GM21360 (cell line): ENCODE results near the gene OR8K1.

Experiments
- ATAC-seq: cut with Tn5 transposase; IDR thresholded peaks from one replicate; pipeline ENCODE4 v1.9.1; 2021; ENCODE audit warnings: mild to moderate bottlenecking, moderate library complexity; ENCODE audit not compliant: unreplicated experiment

Gene OR8K1

GRCh38 chr11:56345739-56346138, at the start of gene OR8K1:
Gene OR8K1, plus strand, starts transcription at chr11:56346039. Its CDS starts 0 bp downstream, at chr11:56346039.
- ATAC-seq: no peak

DNA sequence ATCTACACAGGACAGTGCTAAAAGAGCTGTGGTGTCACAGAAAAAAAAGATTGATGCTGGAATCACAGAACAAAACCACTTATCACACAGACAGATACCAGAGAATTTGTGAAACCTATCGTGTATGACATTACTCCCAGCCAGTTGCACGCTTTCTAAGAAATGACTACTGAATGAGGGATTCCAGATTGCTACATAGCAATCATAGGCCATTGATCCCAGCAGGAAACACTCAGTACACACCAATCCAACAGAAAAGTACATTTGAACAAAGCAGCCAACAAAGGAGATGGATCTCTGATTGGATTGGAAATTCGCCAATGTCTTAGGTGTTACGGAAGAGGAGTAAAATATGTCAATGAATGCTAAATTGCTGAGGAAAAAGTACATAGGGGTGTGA, 48.9 kb upstream of the OR8K1 start:
- no peak for ATAC-seq

- no peak for ATAC-seq
Measured at GRCh38 chr11:56307836-56308235, 38.0 kb upstream of the OR8K1 start.

DNA sequence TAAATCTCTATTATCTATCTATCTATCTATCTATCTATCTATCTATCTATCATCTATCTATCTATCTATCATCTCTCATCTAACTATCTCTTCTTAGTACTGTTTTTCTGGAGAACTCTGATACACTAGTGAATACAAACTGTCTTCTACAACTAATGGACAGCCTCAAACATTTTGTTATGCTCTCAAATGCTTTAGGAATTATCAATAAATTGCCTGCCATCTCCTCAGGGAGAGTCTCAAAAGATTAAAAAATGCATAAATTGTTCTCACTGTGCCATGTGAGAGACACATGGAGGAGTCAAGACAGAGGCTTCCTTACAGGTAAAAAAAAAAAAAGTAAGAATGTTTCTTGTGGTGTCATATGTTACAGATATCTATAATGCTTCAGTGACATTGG, 31.0 kb upstream of the OR8K1 start, which contains the start of gene OR8K3:
OR8K3 (plus strand) TSS at position 301 of the 400 bp plus-strand sequence. CDS start 3,163 bp downstream, outside the sequence.
- ATAC-seq: no peak

DNA sequence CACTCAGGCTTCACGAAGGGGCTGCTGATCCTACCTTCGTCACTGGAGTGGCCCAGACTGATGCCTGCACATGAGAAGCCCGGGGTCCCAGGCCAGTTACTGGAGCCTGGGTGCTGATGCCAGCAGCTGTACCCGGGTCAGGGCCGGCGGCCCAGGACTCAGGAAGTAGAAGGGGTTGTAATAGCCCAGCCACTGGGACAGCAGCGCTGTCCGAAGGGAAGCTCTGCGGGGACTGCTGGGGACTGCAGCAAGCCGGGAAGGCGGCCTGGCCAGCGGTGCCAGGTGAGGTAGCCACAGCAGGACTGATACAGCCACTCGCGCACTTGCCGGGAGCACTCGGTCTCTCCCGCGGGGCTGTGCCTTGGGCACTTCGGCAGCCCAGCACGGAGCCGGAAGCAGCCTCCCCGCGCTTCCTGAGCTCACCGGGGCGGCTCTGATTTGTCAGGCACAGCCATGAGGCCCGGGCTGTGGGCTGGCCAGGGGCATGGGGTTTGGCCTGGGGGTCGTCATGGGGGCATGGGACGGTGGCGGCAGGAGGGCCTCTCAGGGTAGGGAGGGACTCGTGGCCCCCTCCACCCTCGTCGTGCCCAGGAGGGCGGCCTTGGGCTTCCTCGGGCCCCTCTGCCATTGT, 13.9 kb upstream of the OR8K1 start:
- ATAC-seq: no peak

GRCh38 chr11:56333156-56333555, 12.7 kb upstream of the OR8K1 start:
- ATAC-seq: no peak

- ATAC-seq: no peak
Measured at GRCh38 chr11:56340289-56340688, 5.5 kb upstream of the OR8K1 start.

DNA sequence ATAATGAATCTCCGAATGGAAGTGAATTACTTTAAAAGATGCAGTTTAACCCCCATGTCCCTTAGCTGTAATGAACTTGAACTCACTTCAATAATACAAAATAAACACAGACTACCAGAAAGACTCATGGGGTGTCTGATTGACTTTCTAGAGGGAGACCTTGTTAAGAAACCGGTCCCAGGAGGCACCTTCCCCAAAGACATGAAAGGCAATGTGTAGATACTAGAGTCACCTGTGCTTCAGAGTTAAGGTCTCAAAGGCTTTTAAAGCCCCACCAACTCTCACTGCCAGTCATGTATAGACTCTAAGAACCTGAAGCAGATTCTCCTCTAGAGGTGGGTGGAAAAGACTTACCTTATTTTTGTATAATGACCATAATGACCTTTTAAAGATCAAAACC, 8.2 kb downstream of the OR8K1 start, which contains the start of gene OR8J1:
OR8J1 (plus strand) TSS at position 301 of the 400 bp plus-strand sequence. CDS start 5,956 bp downstream, outside the sequence.
- no peak for ATAC-seq

DNA sequence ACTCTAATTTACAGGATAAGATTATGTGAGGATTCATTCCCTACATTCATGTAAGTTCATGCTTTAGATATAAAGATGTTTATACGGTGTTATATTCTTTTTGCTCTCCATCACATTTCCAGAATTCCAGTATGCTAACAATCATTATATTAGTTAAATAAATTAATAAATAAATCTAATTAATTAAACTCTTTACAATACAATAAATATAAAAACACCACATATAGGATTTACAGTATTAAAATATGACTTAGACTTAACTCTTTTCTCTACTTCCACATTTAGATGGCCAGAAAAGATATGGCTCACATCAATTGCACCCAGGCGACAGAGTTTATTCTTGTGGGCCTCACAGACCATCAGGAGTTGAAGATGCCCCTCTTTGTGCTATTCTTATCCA, 29.5 kb downstream of the OR8K1 start, which contains the start of gene OR8U1:
OR8U1 (plus strand) TSS at position 301 of the 400 bp plus-strand sequence; CDS start at position 301, 0 bp downstream.
- ATAC-seq: no peak

DNA sequence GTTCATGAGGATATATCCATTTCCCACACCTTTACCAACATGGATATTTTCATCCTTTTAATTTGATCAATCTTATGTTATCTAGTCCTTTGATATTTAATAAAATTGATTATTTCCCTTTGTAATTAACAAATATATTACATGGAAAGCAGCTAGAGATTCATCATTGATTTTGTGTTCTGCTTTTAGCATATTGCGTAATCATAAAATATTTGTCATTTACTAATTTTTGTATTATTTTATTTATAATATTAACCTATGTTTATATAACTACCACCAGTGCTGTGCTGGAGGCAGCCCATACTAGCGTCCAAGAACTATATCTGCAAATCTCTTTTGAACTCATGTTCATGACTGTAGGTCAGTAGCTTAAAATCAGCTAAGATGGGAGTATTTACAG, 34.3 kb downstream of the OR8K1 start:
- no peak for ATAC-seq

DNA sequence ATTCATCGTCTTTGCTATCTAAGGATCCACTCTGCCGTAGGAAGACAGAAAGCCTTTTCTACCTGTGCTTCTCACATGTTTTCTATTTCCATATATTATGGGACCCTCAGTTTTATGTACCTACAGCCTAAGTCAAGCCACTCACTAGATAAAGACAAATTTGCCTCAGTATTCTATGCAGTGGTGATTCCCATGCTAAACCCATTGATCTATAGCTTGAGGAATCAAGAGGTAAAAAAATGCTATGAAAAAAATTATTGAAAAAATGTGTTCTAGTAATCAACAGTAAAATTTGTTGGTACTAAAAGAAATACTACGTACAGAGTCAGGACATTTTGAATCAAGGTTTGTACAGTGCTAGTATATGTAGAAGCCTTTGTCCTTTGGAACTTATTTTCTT, 48.5 kb downstream of the OR8K1 start:
- ATAC-seq: no peak

- no peak for ATAC-seq
Measured at GRCh38 chr11:56396047-56396446, 50.2 kb downstream of the OR8K1 start.
